NB4 (cell line): ENCODE data around the gene C1QTNF7.

Source experiments
- CTCF ChIP-seq: IDR thresholded peaks from one replicate; pipeline ENCODE4 v1.5.1; 2012; ENCODE audit warnings: low read depth, low read length
- MAX ChIP-seq: IDR thresholded peaks from 2 replicates; pipeline ENCODE4 v1.6.1; 2011; ENCODE audit warnings: low read depth, low read length
- MYC ChIP-seq: IDR thresholded peaks from 2 replicates; pipeline ENCODE4 v1.6.1; 2011; ENCODE audit warnings: low read depth, low read length
- POLR2A ChIP-seq: IDR thresholded peaks from 2 replicates; pipeline ENCODE4 v1.6.1; 2011; ENCODE audit warnings: mild to moderate bottlenecking; ENCODE audit not compliant: insufficient read length; ENCODE audit errors: extremely low read depth

GRCh38 chr4:15412461-15412860 lies 15.4 kb upstream of the C1QTNF7 start:
- TF ChIP-seq CTCF = no peak
- TF ChIP-seq POLR2A = no peak
- TF ChIP-seq MAX = no peak
- TF ChIP-seq MYC = no peak
